GM18499 (cell line): Measurements from ENCODE around the gene SURF2.
"Not testable (repeated sequence)": the region's sequence is repeated elsewhere in the genome, so short reads cannot be mapped to it uniquely, and the experiment has no call there.

Source experiments
- ATAC-seq: cut with Tn5 transposase; IDR thresholded peaks from one replicate; pipeline ENCODE4 v1.9.1; 2021; ENCODE audit warnings: moderate number of reproducible peaks; ENCODE audit not compliant: insufficient read depth, unreplicated experiment

SURF2 gene

DNA sequence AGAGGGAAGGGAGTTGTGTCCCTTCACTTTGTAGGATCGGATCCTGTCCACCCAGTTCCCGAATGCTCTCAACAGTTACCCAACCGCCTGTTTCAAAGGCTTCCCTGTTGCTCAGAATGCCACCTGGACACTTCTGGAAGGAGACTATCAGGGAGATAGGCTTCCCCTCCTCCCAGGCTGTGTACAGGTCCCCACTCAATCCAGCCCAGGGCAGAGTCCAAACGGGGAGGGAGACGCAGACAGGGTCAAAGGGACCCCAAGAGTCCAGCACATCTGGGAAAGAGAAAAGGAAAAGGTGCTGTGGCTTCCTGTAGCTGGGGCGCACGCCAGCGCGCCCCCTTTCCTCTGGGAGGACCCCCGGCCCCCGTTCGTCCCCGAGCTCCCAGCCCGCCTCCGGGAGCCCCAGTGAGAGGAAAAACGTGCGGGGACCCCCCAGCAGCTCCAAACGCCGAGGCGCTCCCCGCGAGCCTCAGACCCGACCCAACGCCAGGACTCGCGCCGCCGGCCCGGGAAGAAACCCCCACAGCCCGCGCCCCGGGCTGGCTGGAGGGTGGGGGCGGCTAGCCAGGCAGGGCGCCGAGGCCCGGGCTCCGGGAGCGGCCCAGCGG is 18.9 kb downstream of the SURF2 start:
- ATAC-seq, result peak; percentile 7

- ATAC-seq, result peak; percentile 49
These were observed 19.6 kb downstream of the SURF2 start, which contains the start of the genes STKLD1 and SURF4 for GRCh38 chr9:133375724-133376654. Gene STKLD1, plus strand, starts transcription at chr9:133376366. Its CDS starts 108 bp downstream, at chr9:133376474. Gene SURF4, minus strand, starts transcription at chr9:133376060. Its CDS starts 91 bp downstream, at chr9:133375969.

DNA sequence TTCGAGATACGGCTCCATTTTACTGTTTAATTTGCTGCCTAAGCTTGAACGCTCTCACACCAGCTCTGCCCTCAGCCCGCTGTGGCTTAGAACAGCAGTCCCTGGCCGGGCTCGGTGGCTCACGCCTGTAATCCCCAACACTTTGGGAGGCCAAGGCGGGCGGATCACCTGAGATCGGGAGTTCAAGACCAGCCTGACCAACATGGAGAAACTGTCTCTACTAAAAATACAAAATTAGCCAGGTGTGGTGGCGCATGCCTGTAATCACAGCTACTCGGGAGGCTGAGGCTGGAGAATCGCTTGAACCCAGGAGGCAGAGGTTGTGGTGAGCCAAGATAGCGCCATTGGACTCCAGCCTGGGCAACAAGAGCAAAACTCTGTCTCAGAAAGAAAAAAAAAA is 20.9 kb downstream of the SURF2 start:
- not testable (repeated sequence) for ATAC-seq

- no peak for ATAC-seq
These were observed 21.4 kb downstream of the SURF2 start for GRCh38 chr9:133377721-133378216.

DNA sequence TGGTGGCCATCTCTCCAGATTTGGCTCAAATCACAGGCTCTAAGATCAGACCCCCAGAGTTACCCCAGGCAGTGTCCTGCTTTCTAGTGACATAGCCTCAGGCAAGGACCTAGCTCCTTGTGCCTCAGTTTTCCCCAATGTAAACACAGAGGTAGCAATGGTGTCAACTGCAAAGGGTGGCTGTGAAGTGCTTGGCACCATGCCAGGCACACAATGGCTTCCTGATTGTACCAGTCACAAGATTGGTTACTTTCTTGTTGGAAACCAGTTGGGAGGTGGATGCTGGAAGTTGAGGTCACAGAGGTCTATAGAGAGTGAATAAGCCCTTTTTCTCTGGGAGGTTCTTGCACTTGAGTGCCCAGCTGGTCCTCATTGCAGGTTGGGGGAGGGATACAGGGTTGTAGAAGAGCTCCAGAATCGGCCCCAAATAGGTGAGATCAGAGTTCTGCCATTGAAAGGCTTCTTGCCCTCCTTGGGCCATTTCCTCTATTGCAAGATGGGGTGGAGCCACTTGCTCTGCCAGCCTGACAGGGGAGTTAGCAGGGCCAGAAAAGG is 22.1 kb downstream of the SURF2 start:
- no peak for ATAC-seq

- no peak for ATAC-seq
These were observed 23.1 kb downstream of the SURF2 start for GRCh38 chr9:133379153-133380086.

GRCh38 chr9:133380734-133381133 is 24.4 kb downstream of the SURF2 start:
- ATAC-seq, result no peak

- no peak for ATAC-seq
These were observed 26.3 kb downstream of the SURF2 start for GRCh38 chr9:133382507-133383141.

- ATAC-seq, result no peak
These were observed 27.1 kb downstream of the SURF2 start for GRCh38 chr9:133383438-133383837.

- ATAC-seq, result no peak
These were observed 28.5 kb downstream of the SURF2 start for GRCh38 chr9:133384736-133385321.

- ATAC-seq, result no peak
These were observed 29.1 kb downstream of the SURF2 start for GRCh38 chr9:133385452-133385851.

DNA sequence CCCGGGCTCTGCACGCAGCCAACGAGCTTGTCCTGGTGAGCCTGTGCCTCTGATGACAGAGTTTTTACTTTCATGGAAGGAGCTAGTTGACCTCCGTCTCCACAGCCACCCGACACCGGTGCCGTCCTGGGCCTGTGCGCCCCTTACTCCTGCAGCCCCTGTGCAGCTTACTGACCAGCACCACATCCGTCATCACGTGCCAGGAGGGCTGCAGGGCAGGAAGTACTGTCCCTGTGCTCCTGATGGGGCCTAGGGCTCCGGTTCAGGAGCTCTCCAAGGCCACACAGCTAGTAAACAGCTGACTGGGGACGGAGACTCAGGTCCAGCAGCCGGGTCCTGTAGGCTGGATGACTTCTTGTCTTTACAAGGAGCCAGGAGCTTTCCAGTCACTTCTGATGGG is 30.0 kb downstream of the SURF2 start:
- no peak for ATAC-seq

- no peak for ATAC-seq
These were observed 31.3 kb downstream of the SURF2 start for GRCh38 chr9:133387680-133388079.

- no peak for ATAC-seq
These were observed 32.7 kb downstream of the SURF2 start for GRCh38 chr9:133389025-133389557.

DNA sequence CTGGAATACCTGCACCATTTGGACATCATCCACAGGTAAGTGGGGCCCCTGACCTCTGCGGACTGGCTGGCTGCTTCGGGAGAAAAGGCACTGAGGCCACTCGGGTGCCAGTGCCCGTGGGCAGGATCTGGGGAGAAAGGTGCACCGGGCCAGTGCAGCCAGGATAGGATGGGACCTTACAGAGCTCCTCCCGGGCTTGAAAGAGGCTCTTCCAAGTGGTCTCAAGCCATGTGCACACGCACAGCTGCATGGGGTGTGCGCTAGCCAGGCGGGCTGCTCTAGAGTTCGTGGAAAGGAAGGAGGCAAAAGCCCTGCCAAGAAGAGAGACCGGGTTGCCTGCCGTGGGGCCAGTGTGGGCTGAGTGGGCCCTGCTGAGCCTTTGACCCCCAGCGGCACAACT is 33.2 kb downstream of the SURF2 start:
- ATAC-seq, result no peak

GRCh38 chr9:133390713-133391112 is 34.4 kb downstream of the SURF2 start:
- no peak for ATAC-seq

DNA sequence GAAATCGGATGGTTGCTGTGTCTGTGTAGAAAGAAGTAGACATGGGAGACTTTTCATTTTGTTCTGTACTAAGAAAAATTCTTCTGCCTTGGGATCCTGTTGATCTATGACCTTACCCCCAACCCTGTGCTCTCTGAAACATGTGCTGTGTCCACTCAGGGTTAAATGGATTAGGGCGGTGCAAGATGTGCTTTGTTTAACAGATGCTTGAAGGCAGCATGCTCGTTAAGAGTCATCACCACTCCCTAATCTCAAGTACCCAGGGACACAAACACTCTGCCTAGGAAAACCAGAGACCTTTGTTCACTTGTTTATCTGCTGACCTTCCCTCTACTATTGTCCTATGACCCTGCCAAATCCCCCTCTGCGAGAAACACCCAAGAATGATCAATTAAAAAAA is 35.1 kb downstream of the SURF2 start:
- ATAC-seq, result not testable (repeated sequence)

DNA sequence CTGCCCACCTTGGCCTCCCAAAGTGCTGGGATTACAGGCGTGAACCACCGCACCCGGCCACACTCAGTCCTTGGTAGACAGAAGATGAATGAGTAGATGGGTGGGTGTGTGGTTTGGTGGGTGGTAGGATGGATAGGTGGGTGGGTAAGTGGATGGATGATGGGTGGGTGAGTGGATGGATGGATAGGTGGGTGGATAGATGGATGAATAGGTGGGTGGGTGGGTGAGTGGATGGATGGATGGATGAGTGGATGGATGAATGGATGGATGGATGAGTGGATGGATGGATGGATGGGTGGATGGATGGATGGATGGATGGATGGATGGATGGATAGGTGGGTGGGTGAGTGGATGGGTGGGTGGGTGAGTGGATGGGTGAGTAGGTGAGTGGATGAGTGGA is 36.0 kb downstream of the SURF2 start:
- ATAC-seq, result not testable (repeated sequence)

GRCh38 chr9:133393399-133393798 is 37.0 kb downstream of the SURF2 start:
- no peak for ATAC-seq
